Kidney tubule cell (primary cell): ENCODE results near the gene MOGAT2.

Experiments used
- DNase-seq: peaks from one replicate; pipeline ENCODE4 v3.0.0-alpha.2; 2018; ENCODE audit warnings: low spot score

MOGAT2 gene

GRCh38 chr11:75760243-75760642, 42.6 kb downstream of the MOGAT2 start:
- no peak for DNase-seq

GRCh38 chr11:75760710-75761493, 43.3 kb downstream of the MOGAT2 start:
- peak; percentile 74 for DNase-seq

GRCh38 chr11:75762158-75762557, 44.5 kb downstream of the MOGAT2 start:
- no peak for DNase-seq

GRCh38 chr11:75762885-75763284, 45.2 kb downstream of the MOGAT2 start:
- DNase-seq, result no peak

DNA sequence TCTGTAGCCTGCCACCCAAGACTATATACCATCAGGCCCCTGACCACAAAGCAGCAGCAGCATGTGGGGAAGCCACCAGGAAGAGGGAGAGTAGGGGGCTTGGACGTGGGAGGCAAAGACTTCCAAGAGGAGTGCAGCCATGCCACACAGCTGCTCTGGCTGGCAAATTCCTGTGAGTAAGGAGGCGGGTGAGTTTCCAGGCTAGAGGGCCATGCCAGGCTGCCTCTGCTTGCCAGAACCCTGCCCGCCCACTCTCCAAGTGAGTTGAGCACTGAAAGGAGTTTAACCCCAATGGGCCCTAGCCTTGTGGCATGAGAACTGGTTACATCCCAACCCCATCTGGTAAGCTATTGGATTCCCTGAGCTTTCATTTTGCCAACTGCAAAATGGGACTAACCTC, 46.2 kb downstream of the MOGAT2 start:
- no peak for DNase-seq

- no peak for DNase-seq
Measured at GRCh38 chr11:75765116-75765515, 47.5 kb downstream of the MOGAT2 start.

GRCh38 chr11:75766443-75767227, 49.0 kb downstream of the MOGAT2 start:
- DNase-seq, result no peak

DNA sequence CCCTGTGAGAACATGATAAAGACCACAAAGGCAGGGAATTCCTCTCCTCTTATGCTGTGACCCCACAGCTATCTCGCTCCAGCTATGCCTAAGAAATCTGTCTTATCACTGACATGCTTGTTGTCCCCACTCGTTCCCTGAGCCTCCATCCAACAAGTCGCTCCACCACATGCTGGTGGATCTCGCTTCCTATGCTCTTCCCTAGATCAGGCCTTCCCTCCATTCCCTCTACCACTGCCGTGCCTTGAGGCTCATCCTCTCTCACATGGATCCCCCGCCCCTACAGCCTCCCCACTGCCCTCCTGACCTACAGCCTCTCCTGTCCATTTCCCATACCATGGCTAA, 49.6 kb downstream of the MOGAT2 start:
- DNase-seq, result no peak

GRCh38 chr11:75767793-75768111, 50.1 kb downstream of the MOGAT2 start:
- no peak for DNase-seq

DNA sequence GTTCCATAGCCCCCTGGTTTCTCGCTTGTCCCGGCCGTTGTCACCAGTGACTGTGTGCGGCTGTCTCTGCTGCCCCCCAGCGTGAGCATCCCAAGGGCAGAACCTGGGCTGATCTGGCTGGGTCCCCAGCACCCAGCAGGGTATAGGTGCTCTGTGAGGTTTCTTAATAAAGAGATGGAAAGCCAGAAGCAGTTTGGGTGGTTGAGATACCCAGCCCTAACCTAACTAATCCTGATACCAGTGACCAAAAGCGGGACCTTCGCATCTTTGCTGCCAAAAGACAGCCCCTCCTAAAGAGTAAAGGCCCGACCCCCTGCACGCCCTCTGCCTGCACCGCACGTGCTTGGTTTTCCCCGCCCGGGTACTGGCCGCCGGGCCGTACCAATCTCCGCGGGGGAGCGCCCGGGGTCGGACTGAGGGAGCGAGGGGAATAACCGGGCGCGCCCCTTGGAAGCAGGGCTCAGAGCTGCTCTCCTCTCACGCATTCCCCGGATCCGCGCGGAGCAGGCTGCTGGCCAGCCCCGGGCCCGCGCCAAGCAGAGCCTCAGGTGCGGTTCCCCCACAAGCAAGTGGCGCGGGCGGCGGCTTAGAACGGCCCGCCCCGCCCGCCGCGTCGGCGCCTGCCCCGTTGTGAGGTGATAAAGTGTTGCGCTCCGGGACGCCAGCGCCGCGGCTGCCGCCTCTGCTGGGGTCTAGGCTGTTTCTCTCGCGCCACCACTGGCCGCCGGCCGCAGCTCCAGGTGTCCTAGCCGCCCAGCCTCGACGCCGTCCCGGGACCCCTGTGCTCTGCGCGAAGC, 50.7 kb downstream of the MOGAT2 start, which contains the start of gene DGAT2:
Gene DGAT2 (plus strand): TSS at position 667 of the 797 bp plus-strand sequence. CDS start 214 bp downstream, outside the sequence.
- DNase-seq, result peak; percentile 69

DNA sequence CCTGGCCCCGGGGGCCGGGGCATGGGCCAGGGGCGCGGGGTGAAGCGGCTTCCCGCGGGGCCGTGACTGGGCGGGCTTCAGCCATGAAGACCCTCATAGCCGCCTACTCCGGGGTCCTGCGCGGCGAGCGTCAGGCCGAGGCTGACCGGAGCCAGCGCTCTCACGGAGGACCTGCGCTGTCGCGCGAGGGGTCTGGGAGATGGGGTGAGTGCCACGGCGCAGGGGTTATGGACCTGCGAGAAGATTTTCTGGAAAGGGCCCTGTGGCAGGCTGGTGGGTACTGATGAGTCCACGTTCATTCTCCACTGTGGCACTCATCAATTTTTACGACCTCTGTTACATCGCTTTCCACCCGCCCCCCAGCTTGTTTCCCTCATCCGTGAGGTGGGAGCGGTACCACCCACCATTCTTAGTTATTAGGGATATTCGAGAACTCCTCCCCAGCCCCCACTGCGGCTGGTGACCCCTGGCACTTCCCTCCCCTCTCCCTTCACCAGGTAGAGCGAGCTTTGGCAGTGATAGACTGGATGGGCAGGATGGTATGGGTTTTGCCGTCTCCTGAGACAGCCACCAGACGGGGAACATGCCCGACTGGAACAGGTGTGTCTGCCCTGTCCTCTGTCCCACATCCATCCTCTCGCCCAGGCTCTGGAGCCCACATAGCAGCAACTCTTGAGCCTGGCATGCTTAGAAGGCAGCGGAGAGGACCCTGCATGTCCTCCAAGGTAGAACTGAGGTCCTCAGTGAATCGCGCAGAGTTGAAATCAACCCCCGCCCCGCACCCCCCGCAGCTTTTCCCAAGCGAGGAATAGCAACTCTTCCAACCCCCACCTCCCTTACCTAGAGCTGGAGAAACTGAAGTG, 51.5 kb downstream of the MOGAT2 start:
- DNase-seq, result no peak

DNA sequence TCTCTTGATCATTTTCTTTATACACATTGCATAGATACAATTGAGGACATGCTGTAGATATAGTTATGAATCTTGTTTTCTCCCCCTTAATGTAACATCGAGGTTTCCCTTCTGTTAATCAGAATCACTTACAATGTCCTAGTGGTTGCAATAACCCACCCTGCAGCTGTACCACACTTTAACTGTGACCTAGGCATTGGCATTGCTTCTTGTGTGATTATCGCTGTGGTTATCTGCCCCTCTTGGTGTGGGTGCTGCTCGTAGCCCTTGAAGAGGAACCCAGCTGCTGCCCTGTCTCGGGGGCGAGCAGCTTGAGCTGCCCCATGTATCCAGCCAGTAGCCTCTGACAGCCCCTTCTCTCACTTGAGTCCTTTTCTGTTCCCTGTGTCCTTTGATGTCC, 52.5 kb downstream of the MOGAT2 start:
- no peak for DNase-seq

DNA sequence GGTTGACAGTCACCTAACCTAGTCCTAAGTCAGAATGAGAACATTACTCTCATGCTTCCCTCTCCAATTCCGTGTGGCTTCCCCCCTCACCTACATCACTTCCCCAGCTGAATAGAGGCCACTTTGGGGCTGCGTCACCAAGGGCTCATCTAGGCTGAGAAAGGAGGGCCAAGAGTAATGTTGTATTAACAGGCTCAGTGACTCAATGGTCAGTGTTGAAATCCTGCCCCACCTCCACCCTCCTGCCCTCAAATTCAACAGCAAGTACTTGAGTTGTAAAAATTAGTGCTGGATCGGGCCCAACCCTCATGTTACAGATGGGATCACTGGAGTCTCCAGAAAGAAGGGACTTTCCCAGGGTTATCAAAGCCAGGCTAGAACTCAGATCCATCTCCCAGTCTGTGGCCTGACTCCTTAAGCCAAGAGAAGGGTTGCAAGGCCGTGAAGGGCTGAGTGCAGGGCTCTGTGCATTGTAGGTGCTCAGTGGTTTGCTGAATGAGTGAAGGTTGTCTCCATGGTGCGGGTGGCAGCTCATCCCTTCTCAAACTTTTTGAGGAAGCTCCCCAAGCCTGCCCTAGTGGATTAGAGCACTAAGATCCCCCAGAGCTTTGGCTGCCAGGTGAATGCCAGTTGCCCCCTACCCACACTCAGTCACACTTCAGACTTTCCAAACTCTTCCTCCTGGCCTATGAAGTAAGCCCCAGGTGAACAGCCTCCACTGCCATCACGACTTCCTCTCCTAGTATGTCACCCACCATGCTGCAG, 54.2 kb downstream of the MOGAT2 start:
- peak; percentile 44 for DNase-seq

- DNase-seq, result peak; percentile 36
Measured at GRCh38 chr11:75773595-75774353, 56.1 kb downstream of the MOGAT2 start.

DNA sequence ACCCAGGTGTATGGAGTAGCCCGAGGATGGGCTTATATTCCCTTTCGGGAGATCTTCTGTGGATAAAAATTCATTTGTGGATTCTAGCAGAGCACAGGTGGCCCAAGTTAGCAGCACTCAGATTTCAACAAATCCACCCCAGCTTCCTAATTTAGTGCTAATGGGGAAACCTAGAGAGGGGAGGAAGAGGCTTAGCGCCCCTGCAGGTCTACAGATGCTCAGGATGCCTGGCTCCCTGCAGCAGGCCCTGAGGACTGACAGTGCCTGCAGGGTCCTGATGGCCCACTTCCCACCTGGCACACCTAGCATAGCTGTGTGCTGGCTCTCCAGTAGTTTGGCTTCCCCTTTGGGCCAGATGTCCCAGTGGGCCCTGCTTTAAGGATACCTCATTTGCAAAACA, 57.4 kb downstream of the MOGAT2 start:
- no peak for DNase-seq

DNA sequence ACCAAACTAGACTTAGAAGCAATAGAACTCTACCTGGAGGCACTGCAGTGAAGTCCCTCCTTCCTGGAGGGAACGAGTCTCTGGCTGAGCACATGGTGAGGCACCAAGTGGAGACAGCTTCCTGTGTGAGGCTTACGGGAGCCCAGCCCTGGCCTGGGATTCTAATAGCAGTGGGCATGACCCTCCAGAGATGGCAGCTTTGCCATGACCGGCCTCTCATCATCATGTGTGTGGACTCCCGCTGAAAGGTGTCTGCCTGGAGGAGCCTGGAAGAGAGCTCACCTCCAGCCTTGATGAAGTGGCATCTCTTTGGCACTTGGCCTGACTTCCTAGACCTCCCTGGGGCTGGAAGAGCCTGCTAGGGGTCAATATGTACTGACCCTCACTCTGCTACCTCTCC, 58.9 kb downstream of the MOGAT2 start:
- no peak for DNase-seq

DNA sequence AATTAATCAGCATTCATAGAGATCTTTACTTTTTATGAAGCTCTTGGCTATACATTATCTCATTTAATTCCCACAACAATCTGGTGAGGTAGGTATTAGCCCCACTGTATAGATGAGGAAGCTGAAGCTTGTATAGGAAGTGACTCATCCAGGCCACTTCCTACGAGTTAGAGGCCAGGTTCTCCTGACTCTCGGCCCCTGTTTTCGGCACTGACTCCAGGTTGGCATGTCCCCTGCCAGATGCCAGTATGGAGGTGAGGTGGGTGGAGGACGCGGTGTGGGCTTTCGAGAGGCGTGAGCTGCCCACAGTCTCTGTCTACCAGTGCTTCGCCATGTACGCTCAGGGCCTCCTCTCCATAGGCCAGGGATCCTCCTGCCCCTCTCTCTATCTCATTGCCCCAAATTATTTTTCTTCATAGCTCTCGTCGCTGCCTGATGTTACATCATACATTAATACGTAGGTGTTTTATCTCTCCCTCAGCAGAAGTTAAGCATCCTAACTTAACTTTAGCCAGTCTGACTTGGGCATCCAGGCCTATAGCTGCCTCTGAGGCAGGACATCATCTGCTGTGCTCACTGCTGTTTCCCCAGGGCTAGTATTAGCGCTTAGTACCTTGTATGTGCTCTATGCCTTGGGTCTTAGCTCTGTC, 59.9 kb downstream of the MOGAT2 start:
- DNase-seq, result no peak

- no peak for DNase-seq
Measured at GRCh38 chr11:75778962-75779361, 61.3 kb downstream of the MOGAT2 start.

DNA sequence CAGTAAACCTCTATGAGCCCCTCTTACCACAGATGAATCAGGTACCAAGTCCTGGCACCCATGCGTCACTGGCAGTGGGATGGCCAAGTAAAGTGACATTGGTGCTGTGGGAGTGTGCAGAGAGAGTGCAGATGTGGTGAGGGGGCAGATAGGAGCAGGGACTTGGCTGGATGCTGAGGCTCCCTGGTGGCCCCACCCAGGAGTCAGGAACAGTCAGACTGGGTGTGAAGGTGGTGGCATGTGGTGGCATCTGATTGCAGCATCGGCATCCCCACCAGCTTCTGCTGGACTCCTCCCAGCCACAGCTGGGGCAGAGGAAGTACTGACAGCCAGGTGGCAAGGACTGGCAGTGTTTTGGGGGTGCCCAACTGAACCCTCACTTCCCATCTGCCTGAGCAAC, 62.3 kb downstream of the MOGAT2 start:
- no peak for DNase-seq

GRCh38 chr11:75780888-75781287, 63.2 kb downstream of the MOGAT2 start:
- DNase-seq, result no peak
